NCI-H460 (cell line): Measurements from ENCODE around the gene LINGO4. TPM values are rescaled to one million over a fixed set of nuclear protein-coding genes. Genes with fewer than 3 reads are reported as not detected.

Experiments
- DNase-seq: peaks from one replicate; pipeline ENCODE4 v3.0.0-alpha.2; 2016; ENCODE audit warnings: low read depth; ENCODE audit errors: extremely low read depth
- small RNA-seq, 2 experiments: library from RNA; depleted of rRNA; stranded (forward); fragments of <200 nt; gene quantifications; one replicate each; pipeline ENCODE3, GENCODE V24; 2014
- total RNA-seq: library from RNA; depleted of rRNA; stranded (reverse); fragments of >200 nt; shearing (Covaris generic); gene quantifications from 2 replicates; pipeline ENCODE4 v1.2.3, GENCODE V29; 2014; rRNA removed

Gene LINGO4
- total RNA-seq, 1 experiment from 2014 or later: not detected

GRCh38 chr1:151756291-151756690 lies 48.9 kb downstream of the LINGO4 start:
- no peak for DNase-seq

Small RNAs within 50 kb of the gene (small RNA-seq; reads per million reads assigned to genes)
- 0 reads per million in 2 experiments for gene RF00019

Other genes starting within 250 kb of the LINGO4 start
- 29.6 and 32.2 TPM in 2 replicates for gene SNX27, start 193.4 kb downstream of the LINGO4 start, total RNA-seq
- not detected in 2 replicates for gene CELF3, start 88.6 kb downstream of the LINGO4 start, total RNA-seq
- not detected in 2 replicates for gene RIIAD1, start 83.9 kb downstream of the LINGO4 start, total RNA-seq
- 157 and 173 TPM in 2 replicates for gene MRPL9, start 41.9 kb downstream of the LINGO4 start, total RNA-seq
- 7.1 and 10.9 TPM in 2 replicates for gene TDRKH, start 14.9 kb downstream of the LINGO4 start, total RNA-seq
- gene RORC, start 26.4 kb upstream of the LINGO4 start, total RNA-seq: 0.10 TPM in 1 of 2 replicates, not detected in the other
- not detected in 2 replicates for gene C2CD4D, start 34.4 kb upstream of the LINGO4 start, total RNA-seq
- not detected in 2 replicates for gene THEM5, start 48.3 kb upstream of the LINGO4 start, total RNA-seq
- gene THEM4, start 104.1 kb upstream of the LINGO4 start, total RNA-seq: 31.3 and 39.7 TPM in 2 replicates
- 373 and 385 TPM in 2 replicates for gene S100A10, start 188.4 kb upstream of the LINGO4 start, total RNA-seq
- gene S100A11, start 231.6 kb upstream of the LINGO4 start, total RNA-seq: 879 and 977 TPM in 2 replicates